HepG2 (cell line): ENCODE data around the gene PPIB. TPM values are rescaled to one million over a fixed set of nuclear protein-coding genes. Genes with fewer than 3 reads are reported as not detected.
A peak's percentile ranks its signal among the peaks of the same experiment; 100 is the strongest.

Source experiments
- CENPT ChIP-seq: sonication (generic); formaldehyde crosslinking; IDR thresholded peaks from 2 replicates; pipeline ENCODE4 v1.8.0; 2022; ENCODE audit warnings: low read depth, mild to moderate bottlenecking, moderate library complexity, missing genetic modification reagents
- EED ChIP-seq: sonication (generic); formaldehyde crosslinking; IDR thresholded peaks from 2 replicates; pipeline ENCODE4 v1.5.0; 2020; ENCODE audit warnings: mild to moderate bottlenecking, missing genetic modification reagents
- HBP1 ChIP-seq: IDR thresholded peaks from 2 replicates; pipeline ENCODE4 v1.6.1; 2016; ENCODE audit warnings: low read depth, control low read depth
- KLF15 ChIP-seq: sonication (generic); formaldehyde crosslinking; IDR thresholded peaks from 2 replicates; pipeline ENCODE4 v1.8.1; 2023; ENCODE audit warnings: borderline replicate concordance, mild to moderate bottlenecking, inconsistent platforms, missing genetic modification reagents, mixed read lengths
- NBN ChIP-seq: fragments of 450-650 bp; conservative IDR thresholded peaks from 2 replicates; pipeline ENCODE4 v1.6.1; 2017
- NFE2L2 ChIP-seq: fragments of 150-350 bp; IDR thresholded peaks from 2 replicates; pipeline ENCODE4 v1.6.1; 2014; ENCODE audit warnings: low read length
- ONECUT2 ChIP-seq: sonication (generic); formaldehyde crosslinking; IDR thresholded peaks from 2 replicates; pipeline ENCODE4 v1.4.0; 2020; ENCODE audit warnings: missing genetic modification reagents
- SRSF4 ChIP-seq: fragments of 200-400 bp; formaldehyde crosslinking; IDR thresholded peaks from one replicate; pipeline ENCODE4 v1.6.1; 2018; ENCODE audit warnings: mild to moderate bottlenecking, low read depth, low read length, moderate library complexity; ENCODE audit not compliant: poor library complexity, severe bottlenecking
- STAT5B ChIP-seq: sonication (generic); formaldehyde crosslinking; IDR thresholded peaks from 2 replicates; pipeline ENCODE4 v1.4.0; 2020; ENCODE audit warnings: missing genetic modification reagents
- TEF ChIP-seq: sonication (generic); formaldehyde crosslinking; IDR thresholded peaks from 2 replicates; pipeline ENCODE4 v1.5.0; 2020; ENCODE audit warnings: missing genetic modification reagents
- ZFP37 ChIP-seq: sonication (generic); formaldehyde crosslinking; IDR thresholded peaks from 2 replicates; pipeline ENCODE4 v1.4.0; 2020; ENCODE audit warnings: missing genetic modification reagents, borderline replicate concordance
- ZFYVE20 ChIP-seq: sonication (generic); formaldehyde crosslinking; IDR thresholded peaks from 2 replicates; pipeline ENCODE4 v1.8.0; 2023; ENCODE audit warnings: low read depth, mild to moderate bottlenecking, moderate library complexity, missing genetic modification reagents, borderline replicate concordance
- ZKSCAN5 ChIP-seq: sonication (generic); formaldehyde crosslinking; IDR thresholded peaks from 2 replicates; pipeline ENCODE4 v1.5.1; 2020; ENCODE audit warnings: mild to moderate bottlenecking, missing genetic modification reagents
- ZNF121 ChIP-seq: sonication (generic); formaldehyde crosslinking; IDR thresholded peaks from 2 replicates; pipeline ENCODE4 v1.5.0; 2020; ENCODE audit warnings: mild to moderate bottlenecking, missing genetic modification reagents
- ZNF383 ChIP-seq: sonication (generic); formaldehyde crosslinking; IDR thresholded peaks from 2 replicates; pipeline ENCODE4 v1.4.0; 2020; ENCODE audit warnings: missing genetic modification reagents, mild to moderate bottlenecking, borderline replicate concordance
- ZNF407 ChIP-seq: sonication (generic); formaldehyde crosslinking; IDR thresholded peaks from one replicate; pipeline ENCODE4 v1.5.1; 2020; ENCODE audit warnings: mild to moderate bottlenecking, missing genetic modification reagents; ENCODE audit errors: not compliant biosample characterization
- ZNF616 ChIP-seq: sonication (generic); formaldehyde crosslinking; IDR thresholded peaks from 2 replicates; pipeline ENCODE4 v1.5.0; 2020; ENCODE audit warnings: low read depth, mild to moderate bottlenecking, missing genetic modification reagents
- polyA plus RNA-seq, 8 experiments: library from polyadenylated mRNA; depleted of rRNA in 3 of 8; stranded (reverse) in 7 of 8; unstranded in 1 of 8; fragments of >200 nt; fragmentation: Illumina TruSeq in 4 of 8; extraction: Trizol in 4 of 8; gene quantifications; 2 replicates each; pipeline versions ENCODE4 v1.2.1 to v1.2.3, GENCODE V29; 2011 to 2016; ENCODE audit warnings: low read depth in 4 of 8, missing spikeins in 1 of 8, mixed read lengths in 1 of 8; ENCODE audit not compliant: insufficient read depth in 1 of 8
- total RNA-seq, 5 experiments: library from RNA; depleted of rRNA; stranded (reverse); fragments of >200 nt; fragmentation: Illumina TruSeq; extraction: Trizol; gene quantifications; 2 replicates each; pipeline ENCODE4 v1.2.3, GENCODE V29; 2016; ENCODE audit warnings: low read depth in 1 of 5
- TF ChIP-seq, protein P1 (sequence below): sonication (generic); formaldehyde crosslinking; IDR thresholded peaks from 2 replicates; pipeline ENCODE4 v1.4.0; 2020; ENCODE audit warnings: mild to moderate bottlenecking, missing genetic modification reagents

Gene PPIB
- total and polyA plus RNA-seq, 2 of the 13 experiments (the other 11 are each of a cell fraction or from before 2014, with no cell fraction given), result 780 to 882 TPM

- TF ChIP-seq ZNF407 (CRISPR knock-in tag) (no peak), KLF15 (CRISPR knock-in tag) (no peak), ZFP37 (CRISPR knock-in tag) (no peak), NBN (no peak), ZNF616 (CRISPR knock-in tag) (0 out of 2 replicates have a peak, but pooled peaks have one; percentile 43), ZKSCAN5 (CRISPR knock-in tag) (no peak), STAT5B (CRISPR knock-in tag) (no peak), ZNF383 (no peak), TEF (CRISPR knock-in tag) (no peak), ONECUT2 (no peak), SRSF4 (no peak), ZFYVE20 (CRISPR knock-in tag) (no peak), HBP1 (CRISPR knock-in tag) (no peak), CENPT (no peak), ZNF121 (peak; percentile 74; the same call in 1 of the 2 replicates), EED (CRISPR knock-in tag) (peak; percentile 82; the same call in 1 of the 2 replicates), NFE2L2 (no peak)
- TF ChIP-seq, protein P1, sequence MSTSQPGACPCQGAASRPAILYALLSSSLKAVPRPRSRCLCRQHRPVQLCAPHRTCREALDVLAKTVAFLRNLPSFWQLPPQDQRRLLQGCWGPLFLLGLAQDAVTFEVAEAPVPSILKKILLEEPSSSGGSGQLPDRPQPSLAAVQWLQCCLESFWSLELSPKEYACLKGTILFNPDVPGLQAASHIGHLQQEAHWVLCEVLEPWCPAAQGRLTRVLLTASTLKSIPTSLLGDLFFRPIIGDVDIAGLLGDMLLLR (CRISPR knock-in tag), result 0 out of 2 replicates have a peak, but pooled peaks have one; percentile 34
Measured at GRCh38 chr15:64153480-64154367, 9.1 kb downstream of the PPIB start (continued).
